Right forelimb (tissue), 1 donor: Measurements from ENCODE around the gene RTEL1.
"Not testable (repeated sequence)": the region's sequence is repeated elsewhere in the genome, so short reads cannot be mapped to it uniquely, and the experiment has no call there.

Experiments
- DNase-seq: peaks from one replicate; pipeline ENCODE4 v3.0.0-alpha.2; 2018

Gene RTEL1

DNA sequence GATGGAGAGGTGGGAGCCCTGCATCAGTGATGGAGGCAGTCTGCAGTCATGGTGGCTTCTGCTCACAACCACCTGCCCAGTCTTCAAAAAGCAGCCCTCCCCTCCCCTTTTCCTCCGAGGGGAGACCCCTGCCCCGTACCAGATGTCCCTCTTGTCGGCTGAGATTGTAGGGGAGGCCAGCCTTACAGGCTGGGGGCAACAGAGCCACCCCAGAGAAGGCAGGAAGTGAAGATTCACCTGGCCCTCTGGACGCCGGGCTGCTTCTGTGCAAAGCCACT is 42.9 kb downstream of the RTEL1 start:
- no peak for DNase-seq

DNA sequence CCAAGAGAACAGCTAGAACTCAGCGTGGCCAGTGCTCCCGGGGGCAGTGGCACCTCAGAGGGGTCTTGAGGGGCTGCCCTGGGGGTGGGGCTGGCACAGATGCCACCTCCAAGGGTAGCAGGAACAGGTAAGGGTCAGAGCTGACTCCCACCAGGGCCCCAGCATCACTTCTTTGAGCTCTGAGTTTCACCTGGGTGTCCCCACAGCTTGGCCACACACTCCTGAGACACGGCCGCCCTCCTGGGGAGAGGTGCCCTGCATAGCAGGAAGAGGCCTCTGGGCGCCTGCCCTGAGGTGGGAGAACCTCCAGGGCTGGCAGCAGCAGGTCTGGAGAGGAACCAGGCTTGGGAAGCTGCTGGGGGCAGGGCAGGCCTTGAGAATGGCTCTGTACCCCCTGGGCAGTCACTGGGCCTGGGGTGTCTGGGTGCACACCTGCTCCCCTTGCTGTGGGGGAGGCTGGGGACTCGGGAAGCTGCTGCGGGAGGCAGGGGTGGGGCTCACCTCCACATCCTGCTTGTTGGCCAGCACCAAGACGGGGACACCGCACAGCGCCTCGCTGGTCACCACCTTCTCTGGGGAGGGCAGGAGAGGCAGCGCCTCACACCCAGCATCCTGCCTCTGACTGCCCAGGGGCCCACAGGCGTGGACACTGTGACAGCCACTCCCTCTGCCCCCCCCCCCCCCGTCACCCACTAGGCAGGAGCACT is 43.4 kb downstream of the RTEL1 start:
- no peak for DNase-seq

- DNase-seq, result no peak
Measured at GRCh38 chr20:63702036-63702665, 44.0 kb downstream of the RTEL1 start.

DNA sequence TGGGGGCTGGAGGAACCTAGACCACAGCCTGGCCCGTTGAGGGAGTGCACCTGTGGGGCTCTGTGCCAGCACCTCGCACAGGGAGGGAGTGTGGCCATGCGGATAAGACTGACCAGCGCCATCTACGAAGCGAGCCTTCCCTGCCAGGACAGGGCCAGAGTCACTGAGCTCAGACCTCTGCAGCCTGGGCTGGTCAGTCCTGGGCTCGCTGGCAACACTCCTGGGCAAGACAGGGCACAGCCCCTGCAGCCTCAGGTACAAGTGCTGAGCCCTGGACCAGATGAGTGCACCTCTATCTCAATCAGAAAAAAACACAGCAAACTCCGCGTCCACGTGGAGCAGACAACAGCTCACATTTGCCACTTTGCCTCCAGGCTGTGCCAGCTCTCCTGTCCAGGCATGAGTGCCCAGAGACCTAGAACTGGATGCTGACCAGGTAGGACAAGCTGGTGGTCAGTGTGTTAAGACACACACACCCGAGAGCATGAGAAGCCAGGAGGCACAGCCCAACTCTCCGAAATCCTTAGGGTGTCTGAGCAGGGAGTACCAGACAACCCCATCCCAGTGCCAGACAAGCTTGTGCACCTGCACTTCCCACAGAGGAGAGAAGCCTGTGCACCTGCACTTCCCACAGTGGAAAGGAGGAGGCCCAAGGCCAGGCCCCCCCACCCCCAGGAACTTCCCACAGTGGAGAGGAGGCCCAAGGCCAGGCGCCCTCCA is 44.8 kb downstream of the RTEL1 start:
- DNase-seq, result no peak

DNA sequence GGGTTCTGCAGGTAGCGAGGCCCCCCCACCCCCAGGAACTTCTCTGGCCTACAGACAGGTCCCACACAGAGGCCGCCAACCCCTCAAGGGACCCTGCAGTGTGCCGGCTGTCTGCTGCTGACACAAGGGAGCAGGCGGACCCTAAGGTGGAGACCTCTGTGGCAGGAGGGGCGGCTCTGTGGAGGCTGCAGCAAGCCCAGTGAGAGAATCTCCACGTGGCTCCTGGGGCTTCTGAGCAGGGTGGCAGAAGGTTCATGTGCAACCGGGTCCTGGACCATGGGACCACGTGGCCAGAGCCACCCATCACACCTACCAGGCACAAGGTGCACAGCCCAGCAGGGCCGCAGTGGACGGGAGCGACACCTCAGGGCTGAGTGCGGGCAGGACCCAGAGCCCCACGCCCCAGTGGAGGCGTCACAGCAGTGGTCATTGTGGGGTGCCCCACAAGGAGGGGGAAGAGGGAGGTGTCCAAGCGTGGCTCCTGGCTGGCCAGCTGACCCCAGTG is 45.4 kb downstream of the RTEL1 start:
- no peak for DNase-seq

DNA sequence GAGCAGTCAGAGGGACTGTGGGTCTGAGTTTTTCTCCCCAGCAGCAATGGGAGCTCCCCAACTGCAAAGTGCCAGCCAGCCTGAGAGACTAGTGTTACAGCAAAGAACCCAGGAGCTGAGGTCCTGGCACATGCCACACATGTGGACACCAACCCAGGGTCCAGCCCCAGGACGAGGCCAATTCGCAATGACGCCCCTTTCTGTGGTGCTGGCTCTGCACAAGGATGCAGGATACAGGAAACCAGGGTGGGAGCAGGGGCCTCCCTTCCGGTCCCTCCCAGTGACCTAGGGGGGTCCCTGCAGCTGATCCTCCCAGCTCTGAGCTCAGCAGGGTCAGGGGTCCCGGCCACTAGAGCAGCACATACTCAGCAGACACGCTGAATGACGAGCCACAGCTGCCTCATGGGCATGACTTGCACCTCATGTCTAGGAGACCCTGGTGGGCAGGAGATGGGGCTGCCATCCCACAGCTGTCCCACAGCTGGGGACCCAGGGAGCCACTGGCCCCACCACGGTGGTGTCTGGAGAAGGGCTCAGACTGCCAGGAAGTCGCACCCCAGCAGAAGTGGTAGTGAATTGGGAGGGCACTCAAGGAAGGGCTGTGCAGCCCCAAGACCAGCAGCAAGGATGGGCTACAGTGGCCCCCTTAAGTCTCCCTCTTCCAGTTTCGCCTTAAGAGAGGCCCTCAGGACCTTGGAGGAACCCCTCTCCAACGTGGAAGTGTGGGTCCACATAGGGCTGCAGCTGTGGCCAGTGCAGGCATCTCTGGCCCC is 46.0 kb downstream of the RTEL1 start:
- DNase-seq, result no peak

DNA sequence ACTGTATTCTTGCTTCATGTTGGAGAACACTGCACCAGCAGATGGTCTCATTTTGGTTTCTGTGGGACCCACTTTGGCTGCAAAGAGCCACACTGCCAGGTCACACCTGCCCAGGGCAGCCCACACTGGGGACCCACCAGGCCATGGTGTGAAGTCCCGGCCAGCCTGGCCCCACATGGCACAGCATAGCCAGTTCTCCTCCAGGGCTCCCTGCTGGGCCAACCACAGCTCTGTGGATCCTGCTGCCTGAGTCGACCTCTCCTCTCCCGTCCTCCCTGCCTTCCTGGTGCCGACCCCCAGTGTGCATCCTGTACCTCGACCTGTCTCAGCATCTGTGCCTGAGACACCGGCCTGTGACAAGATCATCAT is 46.6 kb downstream of the RTEL1 start:
- no peak for DNase-seq

DNA sequence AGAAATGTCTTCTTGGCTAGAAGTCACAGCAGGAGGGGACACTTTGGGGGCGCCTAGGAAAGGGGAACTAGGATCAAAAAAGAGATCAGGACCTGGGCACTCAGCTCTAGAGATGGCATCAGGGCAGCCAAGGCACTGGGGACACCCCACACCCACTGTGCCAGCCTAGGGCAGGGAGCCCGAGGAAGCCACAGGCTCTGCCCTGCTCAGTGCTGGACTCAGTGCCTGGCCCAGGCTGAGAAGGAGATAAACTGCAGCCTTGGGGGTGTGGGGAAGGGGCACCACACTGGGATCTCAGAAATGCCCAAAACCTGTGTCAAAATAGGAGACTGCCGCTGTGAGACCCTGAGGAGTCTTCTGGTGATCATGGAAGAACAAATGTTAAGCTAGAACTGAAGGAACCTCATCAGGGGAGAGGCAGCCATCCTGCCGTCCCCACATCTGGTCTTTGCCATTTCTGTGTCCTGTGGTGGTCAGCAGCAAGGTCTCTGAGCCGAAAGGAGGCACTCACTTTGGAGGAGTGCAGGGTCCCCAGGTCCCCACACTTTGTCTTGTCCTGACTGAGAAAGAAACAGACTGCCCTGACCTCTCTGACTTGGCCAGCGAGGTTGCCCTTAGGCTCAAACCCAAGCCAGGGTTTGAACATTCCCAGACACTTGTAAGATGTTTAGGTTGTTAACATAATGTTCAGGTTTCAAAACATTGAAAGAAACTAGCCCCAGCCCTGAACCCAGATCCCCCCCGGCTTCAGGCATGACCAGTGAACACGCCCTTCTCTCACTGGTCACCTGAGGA is 47.3 kb downstream of the RTEL1 start:
- no peak for DNase-seq

DNA sequence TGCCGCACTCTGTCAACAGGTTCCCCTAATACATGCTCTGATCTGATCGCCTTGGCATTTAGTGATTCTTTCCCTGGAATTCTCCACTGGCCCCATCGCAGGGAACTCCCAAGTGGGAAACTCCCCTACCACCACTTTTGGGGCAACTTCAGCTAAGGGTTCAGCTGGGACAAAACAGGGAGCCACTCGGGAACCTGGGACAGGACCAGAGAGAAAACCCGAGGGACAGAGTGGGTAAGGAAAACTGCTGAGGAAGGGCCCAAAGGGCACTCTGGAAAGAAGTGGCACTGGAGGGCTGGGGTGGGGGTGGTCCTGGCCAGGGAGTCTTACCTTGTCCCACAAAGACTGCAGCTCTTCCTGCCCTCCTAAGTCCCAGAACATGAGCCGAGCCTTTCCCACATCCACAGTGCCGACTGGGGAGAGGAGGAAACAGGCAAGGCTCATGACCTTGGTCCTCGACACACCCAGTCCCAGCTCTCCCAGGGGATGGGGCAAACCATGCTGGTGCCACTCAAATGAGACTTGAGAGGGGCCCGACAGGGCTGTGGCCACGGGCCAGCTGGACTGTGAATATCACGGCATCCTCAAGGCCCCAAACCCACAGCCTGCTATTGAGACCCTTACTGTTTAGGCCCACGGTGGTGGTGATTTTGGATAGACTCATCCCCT is 48.0 kb downstream of the RTEL1 start:
- no peak for DNase-seq

GRCh38 chr20:63706852-63707557 is 48.9 kb downstream of the RTEL1 start:
- peak; percentile 50 for DNase-seq

GRCh38 chr20:63707558-63708300 is 49.6 kb downstream of the RTEL1 start, which contains the start of the genes ARFRP1 and ZGPAT:
TSS of gene ARFRP1 (minus strand) at chr20:63707976. CDS start at chr20:63707091, 885 bp downstream.
TSS of gene ZGPAT (plus strand) at chr20:63708039. CDS start at chr20:63708581, 542 bp downstream.
- DNase-seq, result peak; percentile 90

DNA sequence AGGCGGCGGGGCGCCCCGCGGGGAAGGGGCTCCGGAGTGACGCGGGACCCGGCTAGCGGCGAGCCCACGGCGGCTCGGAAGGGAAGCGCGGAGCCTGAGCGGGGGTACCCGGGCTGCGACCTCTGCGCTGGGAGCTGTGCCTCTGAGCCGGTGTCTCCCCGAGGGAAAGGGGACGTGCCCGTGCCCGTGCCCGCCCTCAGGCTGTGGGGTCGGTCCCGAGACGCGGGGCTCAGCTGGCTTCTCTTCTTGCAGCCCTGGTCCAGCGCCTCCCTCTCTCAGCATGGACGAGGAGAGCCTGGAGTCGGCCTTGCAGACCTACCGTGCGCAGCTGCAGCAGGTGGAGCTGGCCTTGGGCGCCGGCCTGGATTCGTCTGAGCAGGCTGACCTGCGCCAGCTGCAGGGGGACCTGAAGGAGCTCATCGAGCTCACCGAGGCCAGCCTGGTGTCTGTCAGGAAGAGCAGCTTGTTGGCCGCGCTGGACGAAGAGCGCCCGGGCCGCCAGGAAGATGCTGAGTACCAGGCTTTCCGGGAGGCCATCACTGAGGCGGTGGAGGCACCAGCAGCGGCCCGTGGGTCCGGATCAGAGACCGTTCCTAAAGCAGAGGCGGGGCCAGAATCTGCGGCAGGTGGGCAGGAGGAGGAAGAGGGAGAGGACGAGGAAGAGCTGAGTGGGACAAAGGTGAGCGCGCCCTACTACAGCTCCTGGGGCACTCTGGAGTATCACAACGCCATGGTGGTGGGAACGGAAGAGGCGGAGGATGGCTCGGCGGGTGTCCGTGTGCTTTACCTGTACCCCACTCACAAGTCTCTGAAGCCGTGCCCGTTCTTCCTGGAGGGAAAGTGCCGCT is 50.4 kb downstream of the RTEL1 start:
- no peak for DNase-seq

DNA sequence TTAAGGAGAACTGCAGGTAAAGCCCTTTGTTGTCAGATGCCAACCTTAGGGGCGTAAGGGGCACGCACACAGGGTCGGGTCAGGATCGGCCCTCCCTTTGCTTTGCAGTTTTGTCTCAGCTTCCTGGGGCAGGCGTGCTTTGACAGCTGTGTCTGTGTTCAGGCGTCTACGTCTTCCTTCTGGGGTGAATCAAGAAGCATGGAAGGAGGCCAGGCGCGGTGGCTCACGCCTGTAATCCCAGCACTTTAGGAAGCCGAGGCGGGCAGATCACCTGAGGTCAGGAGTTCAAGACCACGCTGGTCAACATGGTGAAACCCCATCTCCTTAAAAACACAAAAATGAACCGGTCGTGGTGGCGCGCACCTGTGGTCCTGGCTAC is 51.0 kb downstream of the RTEL1 start:
- no peak for DNase-seq

GRCh38 chr20:63711085-63711645 is 53.1 kb downstream of the RTEL1 start:
- no peak for DNase-seq

DNA sequence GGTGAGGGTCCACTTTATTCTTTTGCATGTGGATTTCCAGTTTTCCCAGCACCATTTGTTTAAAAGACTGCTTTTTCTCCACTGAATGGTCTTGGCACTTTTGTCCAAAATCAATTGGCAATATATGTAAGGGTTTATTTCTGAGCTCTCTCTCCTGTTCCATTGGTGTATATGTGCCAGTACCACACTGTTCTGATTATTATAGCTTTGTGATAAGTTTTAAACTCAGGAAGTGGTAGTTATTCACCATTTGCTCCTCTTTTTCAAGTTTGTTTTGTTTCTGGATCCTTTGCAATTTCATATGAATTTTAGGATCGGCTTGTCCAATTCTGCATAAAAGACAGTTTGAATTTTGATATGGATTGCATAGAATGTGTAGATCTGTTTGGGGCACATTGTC is 54.1 kb downstream of the RTEL1 start:
- DNase-seq, result no peak

- no peak for DNase-seq
Measured at GRCh38 chr20:63714858-63715257, 56.7 kb downstream of the RTEL1 start.

DNA sequence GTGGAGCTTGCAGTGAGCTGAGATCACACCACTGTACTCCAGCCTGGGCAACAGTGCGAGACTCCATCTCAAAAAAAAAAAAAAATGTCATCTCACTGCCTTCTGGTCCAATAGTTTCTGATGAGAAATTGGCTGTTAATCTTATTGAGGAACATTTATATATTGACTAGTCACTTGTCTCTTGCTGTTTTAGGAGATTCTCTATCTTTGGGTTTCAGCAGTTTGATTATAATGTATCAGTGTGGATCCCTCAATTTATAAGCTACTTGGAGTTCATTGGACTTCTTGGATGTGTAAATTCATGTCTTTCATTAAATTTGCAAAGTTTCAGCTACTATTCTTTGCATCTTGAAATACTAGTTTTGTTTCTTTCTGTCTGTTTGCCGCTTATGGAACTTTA is 60.9 kb downstream of the RTEL1 start:
- no peak for DNase-seq

DNA sequence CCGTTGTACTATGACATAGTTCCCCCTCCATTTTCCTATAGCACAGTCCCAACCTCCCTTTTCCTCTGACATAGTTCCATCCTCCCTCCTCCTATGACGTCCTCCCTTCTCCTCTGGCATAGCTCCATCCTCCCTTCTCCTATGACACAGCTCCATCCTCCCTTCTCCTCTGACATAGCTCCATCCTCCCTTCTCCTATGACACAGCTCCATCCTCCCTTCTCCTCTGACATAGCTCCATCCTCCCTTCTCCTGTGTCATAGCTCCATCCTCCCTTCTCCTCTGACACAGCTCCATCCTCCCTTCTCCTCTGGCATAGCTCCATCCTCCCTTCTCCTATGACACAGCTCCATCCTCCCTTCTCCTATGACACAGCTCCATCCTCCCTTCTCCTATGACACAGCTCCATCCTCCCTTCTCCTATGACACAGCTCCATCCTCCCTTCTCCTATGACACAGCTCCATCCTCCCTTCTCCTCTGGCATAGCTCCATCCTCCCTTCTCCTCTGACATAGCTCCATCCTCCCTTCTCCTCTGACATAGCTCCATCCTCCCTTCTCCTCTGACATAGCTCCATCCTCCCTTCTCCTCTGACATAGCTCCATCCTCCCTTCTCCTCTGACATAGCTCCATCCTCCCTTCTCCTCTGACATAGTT is 65.0 kb downstream of the RTEL1 start:
- DNase-seq, result not testable (repeated sequence)
